Measurements from ENCODE around the gene PNPLA5. TPM values are rescaled to one million over a fixed set of nuclear protein-coding genes. Genes with fewer than 3 reads are reported as not detected.

The PNPLA5 gene
- total and polyA plus RNA-seq, 2 of the 8 experiments (the other 6 are each of a cell fraction or from before 2014, with no cell fraction given): 3.9 to 6.8 TPM

DNA sequence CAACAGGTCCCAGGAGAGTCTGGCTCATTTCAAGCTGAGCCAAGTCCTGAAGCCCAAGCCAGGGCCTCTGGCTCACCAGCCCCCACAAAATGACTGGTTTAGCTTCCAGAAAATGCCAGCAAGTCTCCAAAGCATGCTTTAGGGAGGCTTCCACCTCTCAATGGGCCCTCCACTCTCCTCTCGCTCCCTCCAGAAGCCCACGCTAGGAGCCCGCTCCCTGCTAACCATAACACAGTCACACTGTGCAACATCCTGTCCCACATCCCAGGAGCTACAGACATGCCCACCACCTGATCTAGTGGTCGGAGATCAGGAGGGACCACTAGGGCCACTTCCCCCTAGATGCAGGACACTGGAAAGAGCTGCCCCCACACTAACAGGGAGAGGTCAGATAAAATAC is 36.4 kb downstream of the PNPLA5 start:
- Histone ChIP-seq H3K36me3 (ENCODE audit: control insufficient read depth in 2 of 4, insufficient read depth in 4 of 4, low read length in 3 of 4) (no peaks in the 10 kb centered on the region; a peak in 1 of 8 replicates), H3K9ac (replicated peaks in 1 of 4; ENCODE audit: extremely low read depth in 1 of 4, low read depth in 3 of 4, low read length in 3 of 4) (no peak overlapping the region), H3K4me3 (ENCODE audit: extremely low read depth in 1 of 4, insufficient read depth in 2 of 4, low read depth in 3 of 4, low read length in 4 of 4) (no peak overlapping the region), H4K8ac (ENCODE audit: extremely low read depth, insufficient read depth, low read length) (no peak overlapping the region), H3K4me1 (replicated peaks in 1 of 4; ENCODE audit: control insufficient read depth in 3 of 4, insufficient read depth in 4 of 4, low read length in 3 of 4) (peaks cover 0 to 10% (median 7%) of the 10 kb centered on the region in 4 experiments), H4K91ac (replicated peaks; ENCODE audit: insufficient read length, low read length) (no peak overlapping the region), H2BK20ac (ENCODE audit: low read length) (no peak overlapping the region), H2BK12ac (ENCODE audit: low read depth, low read length) (no peak overlapping the region), H3K9me3 (ENCODE audit: insufficient read depth in 2 of 2, low read depth in 1 of 2, low read length in 1 of 2) (peaks cover 0 to 8% of the 10 kb centered on the region in 2 experiments; a peak in 1 of 4 replicates), H3K27ac (ENCODE audit: low read depth, low read length) (no peak overlapping the region), H2BK120ac (replicated peaks; ENCODE audit: low read depth, low read length) (no peak overlapping the region), H3K56ac (replicated peaks; ENCODE audit: insufficient read length, low read depth, low read length) (no peak overlapping the region), H2AK5ac (ENCODE audit: low read depth, low read length) (no peak overlapping the region), H3K23ac (ENCODE audit: insufficient read length) (no peak overlapping the region), H3K4me2 (ENCODE audit: insufficient read depth in 1 of 2, low read depth in 2 of 2, low read length in 2 of 2) (no peak overlapping the region), H2BK5ac (ENCODE audit: low read depth, low read length) (no peak overlapping the region), H3K27me3 (replicated peaks in 1 of 4; ENCODE audit: control insufficient read depth in 3 of 4, extremely low read depth in 1 of 4, insufficient read depth in 3 of 4, low read length in 3 of 4) (no peaks in the 10 kb centered on the region), H2AFZ (ENCODE audit: low read length) (no peak overlapping the region), H3K18ac (ENCODE audit: extremely low read depth, low read length) (no peak overlapping the region), H3K79me2 (ENCODE audit: control insufficient read depth in 1 of 2, insufficient read depth in 2 of 2, low read length in 2 of 2) (peaks cover 0 to 83% of the 10 kb centered on the region in 2 experiments; a peak in 2 of 4 replicates), H3K4ac (replicated peaks; ENCODE audit: insufficient read length, low read depth, low read length) (no peak overlapping the region), H2BK15ac (ENCODE audit: low read length) (no peak overlapping the region), H4K20me1 (replicated peaks in 1 of 2; ENCODE audit: control insufficient read depth in 1 of 2, insufficient read depth in 2 of 2, low read length in 2 of 2) (peaks cover 4 to 11% of the 10 kb centered on the region in 2 experiments), H3K23me2 (ENCODE audit: low read depth, low read length) (peaks cover 4% of the 10 kb centered on the region; the same call in 1 of the 2 replicates), H3K79me1 (ENCODE audit: low read depth, low read length) (peaks cover 39% of the 10 kb centered on the region), H4K5ac (ENCODE audit: insufficient read length, low read depth, low read length) (no peak overlapping the region), H3K14ac (ENCODE audit: insufficient read length) (no peak overlapping the region)
- FAIRE-seq (no peak), DNase-seq (ENCODE audit: low read depth in 1 of 2, low spot score in 2 of 2) (no peak)
- WGBS, 2 experiments (ENCODE audit: extremely low coverage in 1 of 2, insufficient coverage in 1 of 2, insufficient read length in 1 of 2, insufficient replicate concordance in 2 of 2, low coverage in 1 of 2, low lambda C conversion rate in 2 of 2, missing lambda C conversion rate in 1 of 2): 95% methylated on average over 4 of the region's 4 CpGs; no CpG with 5 or more reads in 1 of the 2 experiments
- ChIA-PET POLR2A (ENCODE audit: partially characterized antibody) (interaction anchor here (0.8 kb wide), 1 partner anchor 10 kb away, joined by 3 read pairs; no protein-coding TSS in a partner anchor), CTCF (ENCODE audit: partially characterized antibody) (interaction anchor here (1.1 to 1.4 kb wide), 4 partner anchors 10 to 29 kb away, joined by 3 to 10 read pairs (median 4); no protein-coding TSS in a partner anchor)
- no peak for TF ChIP-seq SAP30 (IDR thresholded peaks at IDR 0.05; ENCODE audit: insufficient read depth, insufficient replicate concordance, low read length)
- TF ChIP-seq NRF1 (IDR thresholded peaks at IDR 0.05; ENCODE audit: low read depth, low read length): no peak
- no peak for TF ChIP-seq PHF8 (conservative IDR thresholded peaks at IDR 0.05; ENCODE audit: low read depth, low read length)
- TF ChIP-seq TAF1 (IDR thresholded peaks at IDR 0.05; ENCODE audit: low read depth, low read length): no peak
- no peak for TF ChIP-seq CHD2 (IDR thresholded peaks at IDR 0.05; ENCODE audit: low read length)
- no peak for TF ChIP-seq RNF2 (IDR thresholded peaks at IDR 0.05; ENCODE audit: borderline replicate concordance, low read depth, low read length, missing control alignments, poor library complexity, severe bottlenecking)
- no peak for TF ChIP-seq EP300 (IDR thresholded peaks at IDR 0.05; ENCODE audit: borderline replicate concordance in 1 of 2, low read depth in 2 of 2, low read length in 2 of 2)
- no peak for TF ChIP-seq CBX5 (IDR thresholded peaks at IDR 0.05; ENCODE audit: low read depth, low read length)
- TF ChIP-seq CBX8 (IDR thresholded peaks at IDR 0.05; ENCODE audit: borderline replicate concordance, low read depth, low read length): no peak
- TF ChIP-seq BRCA1 (IDR thresholded peaks at IDR 0.05; ENCODE audit: low read depth, low read length): no peak
- no peak for TF ChIP-seq POU5F1 (IDR thresholded peaks at IDR 0.05; ENCODE audit: low read depth, low read length)
- no peak for TF ChIP-seq FOSL1 (IDR thresholded peaks at IDR 0.05; ENCODE audit: insufficient read depth, low read depth, low read length)
- no peak for TF ChIP-seq HDAC2 (IDR thresholded peaks at IDR 0.05; ENCODE audit: borderline replicate concordance in 1 of 2, low read depth in 2 of 2, low read length in 2 of 2)
